IMR-90 (cell line): Measurements from ENCODE around the gene COX6B1. TPM values are rescaled to one million over a fixed set of nuclear protein-coding genes. Genes with fewer than 3 reads are reported as not detected.

Experiments used
- ATAC-seq: fragments of 200-7000 bp; cut with Tn5 transposase; 2 replicates; pipeline ENCODE4 v1.9.1; 2020; ENCODE audit warnings: low read depth, mild to moderate bottlenecking, moderate library complexity
- BruUV-seq: library from RNA; stranded (reverse); fragments of 400-500 nt; replicated peaks from 2 replicates; lab custom pipeline; 2021; lab: Mats Ljungman, UMichigan
- CTCF ChIA-PET: fragments of 300-600 bp; formaldehyde crosslinking; extraction: SDS; loops from one replicate; lab custom pipeline; 2021; ENCODE audit warnings: antibody characterized with exemption; lab: Yijun Ruan, JAX
- POLR2A ChIA-PET: fragments of 300-600 bp; sonication (Branson Sonifier 250); formaldehyde crosslinking; loops from one replicate; lab custom pipeline; 2022; ENCODE audit warnings: antibody characterized with exemption; ENCODE audit not compliant: unreplicated experiment; lab: Charles Lee
- DNase-seq: peaks from one replicate; pipeline ENCODE4 v3.0.0; 2013
- H2AFZ ChIP-seq: replicated peaks from 2 replicates; pipeline ENCODE3; 2013; ENCODE audit warnings: low read length, mild to moderate bottlenecking; ENCODE audit not compliant: poor library complexity
- H2AK5ac ChIP-seq: 2 replicates; pipeline ENCODE4 v1.6.1; 2013; ENCODE audit warnings: low read depth, low read length, inconsistent platforms
- H2AK9ac ChIP-seq: replicated peaks from 2 replicates; pipeline ENCODE3; 2013; ENCODE audit warnings: mild to moderate bottlenecking, low read depth, low read length, moderate library complexity; ENCODE audit not compliant: poor library complexity
- H2BK120ac ChIP-seq: 2 replicates; pipeline ENCODE4 v1.6.1; 2013; ENCODE audit warnings: low read depth, low read length, inconsistent platforms
- H2BK15ac ChIP-seq: 3 replicates; pipeline ENCODE4 v1.6.1; 2013; ENCODE audit warnings: low read depth, low read length, inconsistent platforms
- H2BK20ac ChIP-seq: 2 replicates; pipeline ENCODE4 v1.6.1; 2013; ENCODE audit warnings: low read depth, mild to moderate bottlenecking, inconsistent platforms, low read length, moderate library complexity
- H2BK5ac ChIP-seq: 2 replicates; pipeline ENCODE4 v1.6.1; 2013; ENCODE audit warnings: mild to moderate bottlenecking, low read depth, low read length, inconsistent platforms; ENCODE audit not compliant: poor library complexity, severe bottlenecking
- H3K14ac ChIP-seq: replicated peaks from 2 replicates; pipeline ENCODE4 v1.6.1; 2013; ENCODE audit warnings: low read depth, low read length, inconsistent platforms
- H3K18ac ChIP-seq: 2 replicates; pipeline ENCODE4 v1.6.1; 2013; ENCODE audit warnings: low read depth, low read length, control low read depth
- H3K23ac ChIP-seq: 2 replicates; pipeline ENCODE4 v1.6.1; 2013; ENCODE audit warnings: low read depth, low read length, inconsistent platforms
- H3K27ac ChIP-seq: 2 replicates; pipeline ENCODE4 v1.5.1; 2013; ENCODE audit warnings: mild to moderate bottlenecking, control low read depth, low read length; ENCODE audit not compliant: insufficient read depth
- H3K27me3 ChIP-seq: 2 replicates; pipeline ENCODE4 v1.6.1; 2013; ENCODE audit warnings: low read length; ENCODE audit not compliant: control insufficient read depth, insufficient read depth
- H3K36me3 ChIP-seq: 2 replicates; pipeline ENCODE4 v1.6.1; 2013; ENCODE audit warnings: low read length, mixed read lengths; ENCODE audit not compliant: control insufficient read depth, insufficient read depth
- H3K4ac ChIP-seq: 2 replicates; pipeline ENCODE4 v1.6.1; 2013; ENCODE audit warnings: low read depth, low read length, inconsistent platforms
- H3K4me1 ChIP-seq: 2 replicates; pipeline ENCODE4 v1.6.1; 2013; ENCODE audit warnings: low read length, mixed read lengths; ENCODE audit not compliant: control insufficient read depth, insufficient read depth
- H3K4me2 ChIP-seq: 2 replicates; pipeline ENCODE4 v1.6.1; 2013; ENCODE audit warnings: low read depth, mild to moderate bottlenecking, control low read depth, low read length, moderate library complexity
- H3K4me3 ChIP-seq: 2 replicates; pipeline ENCODE4 v1.5.1; 2013; ENCODE audit warnings: low read depth, mild to moderate bottlenecking, control low read depth, low read length, moderate library complexity; ENCODE audit not compliant: insufficient read depth
- H3K56ac ChIP-seq: 2 replicates; pipeline ENCODE4 v1.6.1; 2013; ENCODE audit warnings: low read length, inconsistent platforms; ENCODE audit not compliant: insufficient read depth; ENCODE audit errors: extremely low read depth
- H3K79me1 ChIP-seq, 2 experiments: 2 replicates each; pipeline ENCODE4 v1.6.1; 2013; ENCODE audit warnings: low read length in 2 of 2, inconsistent platforms in 1 of 2, low read depth in 1 of 2
- H3K9ac ChIP-seq: 2 replicates; pipeline ENCODE4 v1.6.1; 2013; ENCODE audit warnings: low read depth, low read length, control low read depth
- H3K9me1 ChIP-seq: 2 replicates; pipeline ENCODE4 v1.6.1; 2013; ENCODE audit warnings: low read length, inconsistent platforms; ENCODE audit not compliant: insufficient read depth
- H3K9me3 ChIP-seq: 2 replicates; pipeline ENCODE4 v1.6.1; 2013; ENCODE audit warnings: low read length; ENCODE audit not compliant: control insufficient read depth, insufficient read depth
- H4K20me1 ChIP-seq: 2 replicates; pipeline ENCODE4 v1.6.1; 2013; ENCODE audit warnings: low read length, inconsistent platforms; ENCODE audit not compliant: insufficient read depth
- H4K5ac ChIP-seq: 2 replicates; pipeline ENCODE4 v1.6.1; 2013; ENCODE audit warnings: mild to moderate bottlenecking, low read depth, low read length, control low read depth
- H4K8ac ChIP-seq, 2 experiments: 2 replicates each; pipeline ENCODE4 v1.6.1; 2013; ENCODE audit warnings: low read depth in 2 of 2, low read length in 2 of 2, control low read depth in 1 of 2, inconsistent platforms in 1 of 2
- H4K91ac ChIP-seq: 2 replicates; pipeline ENCODE4 v1.6.1; 2013; ENCODE audit warnings: low read depth, low read length, inconsistent platforms; ENCODE audit not compliant: insufficient read depth
- BHLHE40 ChIP-seq: fragments of 150-350 bp; IDR thresholded peaks from 2 replicates; pipeline ENCODE4 v1.6.1; 2016; ENCODE audit warnings: mild to moderate bottlenecking, low read depth, low read length
- CEBPB ChIP-seq: IDR thresholded peaks from 2 replicates; pipeline ENCODE4 v1.6.1; 2012; ENCODE audit warnings: low read depth, low read length, improper control_type of control experiment
- CHD1 ChIP-seq: IDR thresholded peaks from 2 replicates; pipeline ENCODE4 v1.6.1; 2012; ENCODE audit warnings: low read depth, low read length, improper control_type of control experiment
- CTCF ChIP-seq: conservative IDR thresholded peaks from 2 replicates; pipeline ENCODE4 v1.5.1; 2012; ENCODE audit warnings: mild to moderate bottlenecking, low read depth, low read length, improper control_type of control experiment
- ELK1 ChIP-seq: fragments of 150-350 bp; IDR thresholded peaks from 2 replicates; pipeline ENCODE4 v1.6.1; 2016; ENCODE audit warnings: low read depth, mild to moderate bottlenecking, low read length, moderate library complexity, borderline replicate concordance
- FOS ChIP-seq: fragments of 150-350 bp; IDR thresholded peaks from 2 replicates; pipeline ENCODE4 v1.6.1; 2016; ENCODE audit warnings: low read depth, low read length
- MAFK ChIP-seq: IDR thresholded peaks from 2 replicates; pipeline ENCODE4 v1.6.1; 2012; ENCODE audit warnings: low read depth, low read length, improper control_type of control experiment
- MAZ ChIP-seq: IDR thresholded peaks from 2 replicates; pipeline ENCODE4 v1.6.1; 2012; ENCODE audit warnings: low read depth, mild to moderate bottlenecking, low read length, improper control_type of control experiment, moderate library complexity, borderline replicate concordance
- MXI1 ChIP-seq: IDR thresholded peaks from 2 replicates; pipeline ENCODE4 v1.6.1; 2012; ENCODE audit warnings: low read depth, mild to moderate bottlenecking, low read length, moderate library complexity, borderline replicate concordance
- NFE2L2 ChIP-seq: fragments of 150-350 bp; IDR thresholded peaks from 2 replicates; pipeline ENCODE4 v1.6.1; 2016; ENCODE audit warnings: low read depth, mild to moderate bottlenecking, low read length
- POLR2A ChIP-seq: IDR thresholded peaks from 2 replicates; pipeline ENCODE4 v1.6.1; 2012; ENCODE audit warnings: mild to moderate bottlenecking, low read depth, low read length
- RAD21 ChIP-seq: IDR thresholded peaks from 2 replicates; pipeline ENCODE4 v1.6.1; 2012; ENCODE audit warnings: low read length, improper control_type of control experiment
- RCOR1 ChIP-seq: IDR thresholded peaks from 2 replicates; pipeline ENCODE4 v1.6.1; 2012; ENCODE audit warnings: mild to moderate bottlenecking, low read length, improper control_type of control experiment; ENCODE audit not compliant: insufficient replicate concordance
- RFX5 ChIP-seq: IDR thresholded peaks from 2 replicates; pipeline ENCODE4 v1.8.0; 2012; ENCODE audit warnings: low read depth, mild to moderate bottlenecking, low read length, moderate library complexity
- SMC3 ChIP-seq: fragments of 150-350 bp; IDR thresholded peaks from 2 replicates; pipeline ENCODE4 v1.6.1; 2016; ENCODE audit warnings: low read depth, mild to moderate bottlenecking, antibody characterized with exemption, low read length, moderate library complexity
- USF2 ChIP-seq: fragments of 150-350 bp; IDR thresholded peaks from 2 replicates; pipeline ENCODE4 v1.6.1; 2017; ENCODE audit warnings: mild to moderate bottlenecking, antibody characterized with exemption, low read length, low read depth
- WGBS, 2 experiments: methylation state at CpG; one replicate each; pipeline versions ENCODE4 v1.1.5 to v1.1.7; 2013; ENCODE audit warnings: missing lambda C conversion rate in 2 of 2; ENCODE audit not compliant: insufficient read length in 1 of 2; ENCODE audit errors: extremely low coverage in 2 of 2; 5-methylcytosine and 5-hydroxymethylcytosine counted together
- dilution Hi-C: fragments of 300-500 bp; cut with HindIII; formaldehyde crosslinking; loops from one replicate; pipeline ENCODE4 v1.14.3; 2018; ENCODE audit warnings: low sequenced_read_pairs; ENCODE audit not compliant: unreplicated experiment
- in situ Hi-C: fragments of 300-500 bp; cut with MboI; formaldehyde crosslinking; loops from 3 replicates; pipeline ENCODE4 v1.14.3; 2019; ENCODE audit warnings: low sequenced_read_pairs, inconsistent platforms, mixed read lengths
- intact Hi-C: fragments of 100-400 bp; cut with micrococcal nuclease; formaldehyde crosslinking; loops from 2 replicates; pipeline ENCODE4 v1.10.0; 2022
- polyA plus RNA-seq, 3 experiments: library from polyadenylated mRNA; depleted of rRNA; stranded (reverse); fragments of >200 nt; gene quantifications; 2 replicates each; pipeline ENCODE4 v1.2.3, GENCODE V29; 2012; ENCODE audit warnings: low replicate concordance in 1 of 3
- total RNA-seq: library from RNA; depleted of rRNA; stranded (reverse); fragments of >200 nt; gene quantifications from 2 replicates; pipeline ENCODE4 v1.2.3, GENCODE V29; 2012

COX6B1 gene
- total and polyA plus RNA-seq, 2 of the 4 experiments (the other 2 are of a cell fraction) = 914 to 983 TPM

- CTCF ChIA-PET = interaction anchor here (0.6 kb wide), 2 partner anchors 28 to 316 kb away, joined by 4 to 6 read pairs; no protein-coding TSS in a partner anchor
- peaks cover 31% of the 10 kb centered on the region for H3K36me3 ChIP-seq
- H3K23ac ChIP-seq = no peak overlapping the region
- no peak overlapping the region for H4K8ac ChIP-seq
- H4K20me1 ChIP-seq = 0 out of 2 replicates have a peak, but pooled peaks cover 7% of the 10 kb centered on the region
- H3K9me1 ChIP-seq = no peaks in the 10 kb centered on the region
- no peak overlapping the region for H3K56ac ChIP-seq
- no peak overlapping the region for H3K27ac ChIP-seq
- POLR2A ChIA-PET = no interaction called here
- H3K4me1 ChIP-seq = no peaks in the 10 kb centered on the region
- no peak overlapping the region for H4K5ac ChIP-seq
- H3K27me3 ChIP-seq = no peaks in the 10 kb centered on the region
- no CpG with 5 or more reads among the region's 3 CpGs for WGBS, 2 experiments
- H3K4me2 ChIP-seq = no peak overlapping the region
- no peak overlapping the region for H3K14ac ChIP-seq
- H2BK20ac ChIP-seq = no peak overlapping the region
- TF ChIP-seq RCOR1 (no peak), MXI1 (no peak), ELK1 (no peak), MAFK (no peak), NFE2L2 (no peak), RAD21 (no peak), POLR2A (no peak), CEBPB (no peak), SMC3 (no peak), RFX5 (no peak), USF2 (no peak), MAZ (no peak), FOS (no peak), CHD1 (no peak), CTCF (no peak), BHLHE40 (no peak)
- H3K18ac ChIP-seq = no peak overlapping the region
- DNase-seq = no peak
- H3K4me3 ChIP-seq = no peak overlapping the region
- no peak overlapping the region for H2AFZ ChIP-seq
- no peaks in the 10 kb centered on the region for H3K9me3 ChIP-seq
- H2AK9ac ChIP-seq = no peak overlapping the region
- H3K4ac ChIP-seq = no peak overlapping the region
- H3K9ac ChIP-seq = no peak overlapping the region
- BruUV-seq = no TSS peak
- H2AK5ac ChIP-seq = no peak overlapping the region
- peaks cover 0 to 4% of the 10 kb centered on the region in 2 experiments; a peak in 1 of 4 replicates for H3K79me1 ChIP-seq
- no peak overlapping the region for H2BK120ac ChIP-seq
- no peak overlapping the region for H4K91ac ChIP-seq
- ATAC-seq = no peak
- H2BK15ac ChIP-seq = no peak overlapping the region
- dilution Hi-C loops (no loop called here), in situ Hi-C loops (no loop called here), intact Hi-C loops (no loop called here)
- no peak overlapping the region for H2BK5ac ChIP-seq
These were observed 15.9 kb downstream of the COX6B1 start for GRCh38 chr19:35663981-35664380.
